ENCODE results near the gene CIC.

DNA sequence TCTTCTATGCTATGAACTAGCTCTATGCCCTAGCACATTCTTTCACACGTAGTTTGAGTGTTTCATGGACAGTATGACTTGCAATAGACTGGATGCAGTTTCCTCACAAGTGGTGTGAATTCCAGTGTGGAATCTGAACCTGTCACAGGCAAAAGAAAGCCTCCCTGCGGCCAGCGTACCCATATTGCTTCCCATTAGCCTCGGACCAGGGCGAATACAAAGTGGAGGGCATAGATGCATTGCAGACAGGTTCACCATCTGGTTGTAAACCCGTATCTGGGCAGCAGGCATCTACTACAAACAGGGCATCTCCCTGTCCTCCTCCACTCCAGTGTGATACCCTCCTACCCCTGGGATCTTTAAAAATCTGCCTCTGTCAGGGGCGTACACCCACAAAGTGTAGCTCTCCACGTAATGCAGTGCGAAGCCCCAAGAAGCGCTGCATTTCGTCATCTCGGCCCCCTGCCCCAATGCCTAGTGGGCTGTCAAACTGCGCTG lies 1.4 kb upstream of the CIC start:
- TF ChIP-seq, protein P1, sequence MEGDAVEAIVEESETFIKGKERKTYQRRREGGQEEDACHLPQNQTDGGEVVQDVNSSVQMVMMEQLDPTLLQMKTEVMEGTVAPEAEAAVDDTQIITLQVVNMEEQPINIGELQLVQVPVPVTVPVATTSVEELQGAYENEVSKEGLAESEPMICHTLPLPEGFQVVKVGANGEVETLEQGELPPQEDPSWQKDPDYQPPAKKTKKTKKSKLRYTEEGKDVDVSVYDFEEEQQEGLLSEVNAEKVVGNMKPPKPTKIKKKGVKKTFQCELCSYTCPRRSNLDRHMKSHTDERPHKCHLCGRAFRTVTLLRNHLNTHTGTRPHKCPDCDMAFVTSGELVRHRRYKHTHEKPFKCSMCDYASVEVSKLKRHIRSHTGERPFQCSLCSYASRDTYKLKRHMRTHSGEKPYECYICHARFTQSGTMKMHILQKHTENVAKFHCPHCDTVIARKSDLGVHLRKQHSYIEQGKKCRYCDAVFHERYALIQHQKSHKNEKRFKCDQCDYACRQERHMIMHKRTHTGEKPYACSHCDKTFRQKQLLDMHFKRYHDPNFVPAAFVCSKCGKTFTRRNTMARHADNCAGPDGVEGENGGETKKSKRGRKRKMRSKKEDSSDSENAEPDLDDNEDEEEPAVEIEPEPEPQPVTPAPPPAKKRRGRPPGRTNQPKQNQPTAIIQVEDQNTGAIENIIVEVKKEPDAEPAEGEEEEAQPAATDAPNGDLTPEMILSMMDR (IDR thresholded peaks at IDR 0.05), result no peak
- TF ChIP-seq POLR2A (IDR thresholded peaks at IDR 0.05), result no peak

Measured in lower leg skin (tissue), 3 donors.